T1000 (cell line): Measurements from ENCODE around the gene ATG9B.
A peak's percentile ranks its signal among the peaks of the same experiment; 100 is the strongest.
"Not testable (repeated sequence)": the region's sequence is repeated elsewhere in the genome, so short reads cannot be mapped to it uniquely, and the experiment has no call there.

ENCODE experiments used
- DNase-seq: peaks from one replicate; lab custom pipeline; 2025; ENCODE audit warnings: mixed read lengths; lab: John Stamatoyannopoulos, UW

The ATG9B gene

DNA sequence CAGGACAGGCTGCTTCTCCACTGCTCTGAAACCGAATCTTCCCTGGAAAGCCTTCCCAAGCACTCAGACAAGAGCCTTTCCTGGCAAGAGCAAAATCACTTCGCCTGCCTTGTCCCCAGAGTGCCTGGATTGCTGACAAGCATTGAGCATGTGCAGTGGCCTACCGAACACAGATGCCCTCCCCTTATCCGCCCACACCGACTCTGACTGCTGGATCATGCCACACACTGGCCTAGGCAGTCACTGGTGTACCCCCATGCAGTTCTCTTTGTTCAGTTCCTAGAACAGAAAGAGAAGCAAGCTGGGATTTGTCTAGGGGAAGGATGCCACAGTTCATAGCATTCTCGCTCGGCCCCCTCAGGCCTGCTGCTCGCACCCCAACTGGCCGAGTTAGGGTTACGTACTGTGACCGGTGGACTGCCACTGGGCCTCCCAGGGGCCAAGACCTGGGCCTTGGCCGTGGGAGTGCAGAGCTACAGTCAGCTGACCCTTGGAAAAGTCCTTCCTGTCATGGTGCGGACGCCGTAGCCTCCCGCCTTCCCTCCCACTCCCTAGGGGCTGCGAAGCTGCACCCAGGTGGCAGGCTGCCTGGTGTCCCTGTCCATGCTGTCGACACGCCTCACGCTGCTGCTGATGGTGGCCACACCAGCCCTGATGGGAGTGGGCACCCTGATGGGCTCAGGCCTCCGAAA, 10.9 kb upstream of the ATG9B start:
- DNase-seq = no peak

DNA sequence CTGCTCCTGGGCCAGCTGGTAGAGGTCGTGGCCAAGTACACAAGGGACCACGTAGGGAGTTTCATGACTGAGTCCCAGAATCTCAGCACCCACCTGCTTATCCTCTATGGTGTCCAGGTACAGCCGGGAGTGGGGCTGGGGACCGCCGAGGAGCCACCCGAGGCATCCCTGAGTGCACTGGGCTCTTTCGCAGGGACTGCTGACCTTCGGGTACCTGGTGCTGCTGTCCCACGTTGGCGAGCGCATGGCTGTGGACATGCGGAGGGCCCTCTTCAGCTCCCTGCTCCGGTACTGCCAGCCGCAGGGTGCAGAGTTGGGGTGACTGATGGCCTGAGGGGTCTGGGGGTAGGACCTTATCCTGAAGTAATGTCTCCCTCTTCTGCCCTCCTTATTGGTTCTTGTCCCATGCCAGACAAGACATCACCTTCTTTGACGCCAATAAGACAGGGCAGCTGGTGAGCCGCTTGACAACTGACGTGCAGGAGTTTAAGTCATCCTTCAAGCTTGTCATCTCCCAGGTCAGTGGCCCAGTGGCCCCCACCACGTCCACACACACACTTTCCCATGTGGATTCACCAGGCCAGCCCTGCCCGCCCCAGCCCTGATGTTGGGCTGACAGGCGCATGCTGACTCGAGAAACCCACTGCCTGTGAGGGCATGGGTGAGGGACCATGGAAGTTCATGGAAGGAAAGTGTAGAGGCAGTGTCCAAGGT, 10.2 kb upstream of the ATG9B start:
- no peak for DNase-seq

DNA sequence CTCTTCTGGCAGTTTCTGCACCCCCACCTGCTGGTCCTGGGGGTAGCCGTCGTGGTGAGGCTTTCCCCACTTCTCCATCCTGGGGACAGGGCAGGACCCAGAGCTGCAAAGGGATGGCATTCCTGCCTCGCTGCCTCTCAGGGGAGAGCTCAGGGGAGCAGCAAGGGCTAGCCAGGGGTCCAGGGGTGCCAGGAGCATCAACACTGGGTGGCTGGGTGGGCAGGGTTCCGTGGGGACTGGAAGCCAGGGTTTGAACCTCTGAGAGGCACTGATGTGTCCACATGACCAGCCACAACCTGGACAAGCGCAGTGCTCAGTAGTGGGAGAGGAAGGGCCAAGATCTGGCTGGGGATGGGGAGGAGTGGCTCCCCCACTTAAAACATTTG, 9.6 kb upstream of the ATG9B start:
- no peak for DNase-seq

DNA sequence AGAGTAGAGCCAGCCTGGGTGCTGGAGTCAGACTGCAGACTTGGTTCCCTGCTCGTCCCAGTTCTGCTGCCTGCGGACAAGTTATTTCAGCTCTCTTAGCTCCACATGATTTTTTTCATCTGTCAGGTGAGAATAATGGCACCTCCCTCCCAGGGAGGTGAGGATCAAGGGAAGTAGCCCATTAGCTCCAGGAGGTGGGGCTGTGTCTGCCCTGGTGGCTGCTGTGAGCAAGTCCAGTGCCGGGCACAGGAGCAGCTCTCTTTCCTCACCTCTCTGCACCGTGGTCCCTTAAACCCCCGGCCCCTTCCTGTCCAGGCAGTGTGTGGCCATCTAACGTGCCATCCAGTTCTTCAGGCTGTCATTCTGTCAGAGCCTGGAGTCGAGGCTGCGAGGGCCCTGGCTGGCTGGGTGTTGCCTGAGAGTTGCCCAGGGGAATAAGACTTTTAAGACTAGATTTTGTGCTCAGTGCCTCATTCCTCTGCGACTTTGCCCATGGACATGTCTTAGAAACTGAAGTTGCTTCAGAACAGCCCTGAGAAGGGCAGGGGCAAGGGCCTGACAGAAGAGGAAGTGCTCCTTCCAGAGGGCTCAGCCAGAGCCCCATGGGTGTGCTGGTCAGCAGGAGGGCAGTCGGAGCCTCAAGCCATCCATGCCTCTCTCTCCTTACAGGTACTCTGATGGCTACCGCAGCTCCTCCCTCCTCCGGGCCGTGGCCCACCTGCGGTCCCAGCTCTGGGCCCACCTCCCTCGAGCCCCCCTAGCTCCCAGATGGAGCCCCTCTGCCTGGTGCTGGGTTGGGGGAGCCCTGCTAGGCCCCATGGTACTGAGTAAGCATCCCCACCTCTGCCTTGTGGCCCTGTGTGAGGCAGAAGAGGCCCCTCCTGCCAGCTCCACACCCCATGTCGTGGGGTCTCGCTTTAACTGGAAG, 8.9 kb upstream of the ATG9B start:
- no peak for DNase-seq

DNA sequence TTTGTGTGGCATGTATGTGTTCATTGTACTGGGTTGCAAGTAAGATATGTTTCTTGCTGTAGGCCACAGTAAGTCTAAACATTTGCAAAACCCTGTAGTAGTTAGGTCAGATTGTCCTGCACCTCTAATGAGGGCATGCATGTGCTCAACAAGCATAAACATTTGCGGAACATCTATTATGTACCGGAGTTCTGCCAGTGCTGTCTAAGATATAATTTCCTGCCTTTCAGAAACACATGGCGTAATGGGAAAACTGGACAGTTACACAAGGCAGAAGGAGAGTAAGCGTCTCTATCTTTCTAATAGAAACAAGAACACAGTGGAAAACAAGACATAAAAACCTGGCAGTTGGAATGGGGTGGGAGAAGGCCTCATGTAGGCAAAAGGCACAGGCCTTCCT, 6.7 kb upstream of the ATG9B start:
- no peak for DNase-seq

DNA sequence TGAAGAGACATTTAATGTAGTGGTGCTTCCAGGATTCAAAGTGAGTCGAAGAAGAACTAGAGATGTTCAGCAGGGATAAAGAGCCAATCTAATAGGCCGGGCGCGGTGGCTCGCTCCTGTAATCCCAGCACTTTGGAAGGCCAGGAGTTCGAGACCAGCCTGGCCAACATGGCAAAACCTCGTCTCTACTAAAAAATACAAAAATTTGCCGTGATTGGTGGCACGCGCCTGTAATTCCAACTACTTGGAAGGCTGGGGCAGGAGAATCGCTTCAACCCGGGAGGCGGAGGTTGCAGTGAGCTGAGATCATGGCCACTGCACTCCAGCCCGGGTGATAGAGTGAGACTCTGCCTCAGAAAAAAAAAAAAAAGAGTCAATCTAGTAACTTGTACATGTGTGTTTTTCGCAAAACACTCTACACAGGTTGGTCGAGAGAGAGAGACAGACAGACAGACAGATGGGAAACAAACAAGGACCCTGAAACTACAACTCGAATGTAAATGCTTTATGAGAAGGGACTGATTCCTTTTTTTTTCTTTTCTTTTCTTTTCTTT, 4.7 kb upstream of the ATG9B start:
- no peak for DNase-seq

DNA sequence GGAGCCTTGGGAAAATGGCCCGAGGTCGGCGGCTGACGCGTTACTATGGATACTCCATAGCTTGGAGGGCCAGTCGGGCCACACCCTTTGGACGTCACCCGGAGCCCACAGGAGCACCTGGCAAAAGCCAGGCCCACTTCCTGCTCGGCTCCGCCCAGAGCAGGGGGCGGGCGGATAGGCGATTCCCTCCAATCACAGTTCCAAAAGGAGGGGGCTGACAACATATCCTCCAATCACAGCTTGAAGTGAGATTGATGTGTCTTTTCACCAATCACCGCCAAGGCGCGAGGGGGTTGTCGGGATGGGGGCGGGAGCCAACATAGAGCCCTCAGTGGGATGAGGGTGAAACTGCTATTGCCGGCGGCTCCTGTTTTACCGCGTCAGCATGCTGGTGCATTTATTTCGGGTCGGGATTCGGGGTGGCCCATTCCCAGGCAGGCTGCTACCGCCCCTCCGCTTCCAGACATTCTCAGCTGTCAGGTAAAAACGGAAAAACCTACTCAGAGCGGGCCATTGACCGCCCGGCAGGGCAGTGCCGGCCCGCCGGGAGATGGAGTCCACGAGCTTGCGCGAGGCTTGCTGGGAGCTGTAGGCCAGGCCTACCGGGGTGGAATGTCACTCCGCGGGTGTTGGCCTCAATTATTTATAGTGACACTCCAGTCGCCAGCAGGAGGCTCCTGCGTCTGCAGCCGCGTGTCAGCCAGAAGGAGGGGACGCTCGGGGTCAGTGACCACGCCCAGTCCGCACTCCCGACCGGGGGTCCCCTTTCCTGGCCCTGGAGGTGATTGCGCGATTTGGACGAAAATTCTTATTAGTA, 4.0 kb upstream of the ATG9B start, which contains the start of gene ABCB8:
ABCB8 (plus strand) TSS at position 320 of the 817 bp plus-strand sequence; CDS start at position 386, 66 bp downstream.
- peak; percentile 95 for DNase-seq

DNA sequence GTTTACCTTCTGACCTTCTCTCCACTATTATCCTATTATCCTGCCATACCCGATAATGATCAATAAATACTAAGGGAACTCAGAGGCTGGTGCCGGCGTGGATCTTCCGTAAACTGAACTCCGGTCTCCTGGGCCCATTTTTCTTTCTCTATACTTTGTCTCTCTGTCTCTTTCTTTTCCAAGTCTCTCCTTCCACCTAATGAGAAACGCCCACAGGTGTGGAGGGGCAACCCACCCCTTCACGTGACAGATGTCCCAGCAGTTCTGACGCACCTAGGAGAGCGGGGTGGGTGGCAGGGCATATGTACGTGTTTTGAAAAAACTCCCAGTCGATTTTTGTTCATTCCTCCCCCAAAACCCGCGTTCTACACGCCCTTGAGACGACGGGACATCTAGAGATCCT, 3.4 kb upstream of the ATG9B start:
- not testable (repeated sequence) for DNase-seq

DNA sequence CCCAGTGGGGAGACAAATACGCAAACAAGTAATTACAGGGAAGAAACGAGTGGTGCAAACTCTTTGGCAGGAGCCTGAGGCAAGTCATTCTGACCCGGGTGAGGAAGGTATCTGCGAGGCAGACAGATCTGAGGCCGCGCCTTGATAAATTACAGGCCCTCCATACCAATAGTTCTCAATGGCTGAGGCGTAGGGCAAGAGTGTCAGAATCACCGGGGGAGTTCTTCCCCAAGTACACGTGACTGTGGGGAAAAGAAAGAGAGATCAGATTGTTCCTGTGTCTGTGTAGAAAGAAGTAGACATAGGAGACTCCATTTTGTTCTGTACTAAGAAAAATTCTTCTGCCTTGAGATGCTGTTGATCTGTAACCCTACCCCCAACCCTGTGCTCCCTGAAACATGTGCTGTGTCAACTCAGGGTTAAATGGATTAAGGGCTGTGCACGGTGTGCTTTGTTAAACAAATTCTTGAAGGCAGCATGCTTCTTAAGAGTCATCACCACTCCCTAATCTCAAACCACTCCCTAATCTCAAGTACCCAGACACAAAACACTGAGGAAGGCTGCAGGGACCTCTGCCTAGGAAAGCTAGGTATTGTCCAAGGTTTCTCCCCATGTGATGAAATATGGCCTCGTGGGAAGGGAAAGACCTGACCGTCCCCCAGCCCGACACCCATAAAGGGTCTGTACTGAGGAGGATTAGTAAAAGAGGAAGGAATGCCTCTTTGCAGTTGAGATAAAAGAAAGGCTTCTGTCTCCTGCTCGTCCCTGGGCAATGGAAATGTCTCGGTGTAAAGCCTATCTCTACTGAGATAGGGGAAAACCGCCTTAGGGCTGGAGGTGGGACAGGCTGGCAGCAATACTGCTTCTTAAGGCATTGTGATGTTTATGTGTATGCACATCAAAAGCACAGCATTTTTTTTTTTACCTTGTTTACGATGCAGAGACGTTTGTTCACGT, 2.8 kb upstream of the ATG9B start:
- not testable (repeated sequence) for DNase-seq

DNA sequence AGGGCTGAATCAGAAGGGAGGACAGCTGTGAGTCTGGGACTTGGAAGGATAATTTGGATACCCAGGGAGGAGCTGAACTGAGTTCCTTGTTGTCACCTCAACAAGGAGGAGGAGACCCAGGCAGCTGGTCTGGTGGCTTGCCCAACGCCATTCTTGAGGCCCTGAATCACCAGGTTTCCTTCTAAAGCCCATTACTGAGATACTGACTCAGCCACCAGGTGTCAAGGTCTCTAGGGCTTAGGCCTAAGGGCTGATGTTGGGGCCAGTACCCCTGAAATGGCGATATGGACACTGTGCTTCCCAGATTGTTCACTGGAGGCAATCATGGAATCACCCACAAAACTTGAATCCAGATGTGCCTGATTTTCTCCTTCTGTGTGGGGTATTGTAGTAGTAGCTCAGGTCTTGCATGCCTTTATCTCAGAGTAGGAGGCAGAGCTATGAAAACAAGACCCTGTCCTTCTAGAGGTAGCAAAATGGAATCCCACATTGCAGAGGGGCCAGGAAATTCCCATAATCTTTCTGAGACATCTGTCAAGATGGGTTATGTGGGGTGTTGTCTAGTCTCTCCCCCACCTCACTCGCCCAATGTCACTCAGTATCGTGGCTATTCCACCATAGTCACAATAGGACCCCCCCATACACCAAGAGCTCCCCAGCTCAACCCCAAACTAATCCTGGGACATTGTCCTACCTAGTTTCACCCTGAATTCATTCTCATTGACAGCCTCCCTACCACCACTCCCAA, 1.8 kb upstream of the ATG9B start:
- DNase-seq = no peak

DNA sequence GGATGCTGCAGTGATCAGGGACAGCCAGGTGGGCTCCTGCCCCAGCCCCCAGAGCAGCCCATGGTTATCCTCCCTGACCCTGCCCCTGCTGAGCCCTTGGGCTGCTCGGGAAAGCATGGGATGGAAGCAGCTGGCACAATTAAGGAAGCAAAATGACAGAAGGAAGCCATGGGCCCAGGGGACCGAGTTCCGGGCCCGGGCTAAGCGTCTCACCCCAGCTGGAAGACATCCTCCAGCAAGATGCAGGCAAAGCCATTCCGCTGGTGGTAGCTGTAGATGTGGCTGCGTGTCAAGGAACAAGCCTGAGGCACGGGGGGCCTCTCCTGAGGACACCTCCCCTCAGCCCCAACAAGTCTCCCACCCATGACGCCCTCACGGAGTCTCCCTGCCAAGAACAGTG, 1.1 kb downstream of the ATG9B start:
- no peak for DNase-seq

DNA sequence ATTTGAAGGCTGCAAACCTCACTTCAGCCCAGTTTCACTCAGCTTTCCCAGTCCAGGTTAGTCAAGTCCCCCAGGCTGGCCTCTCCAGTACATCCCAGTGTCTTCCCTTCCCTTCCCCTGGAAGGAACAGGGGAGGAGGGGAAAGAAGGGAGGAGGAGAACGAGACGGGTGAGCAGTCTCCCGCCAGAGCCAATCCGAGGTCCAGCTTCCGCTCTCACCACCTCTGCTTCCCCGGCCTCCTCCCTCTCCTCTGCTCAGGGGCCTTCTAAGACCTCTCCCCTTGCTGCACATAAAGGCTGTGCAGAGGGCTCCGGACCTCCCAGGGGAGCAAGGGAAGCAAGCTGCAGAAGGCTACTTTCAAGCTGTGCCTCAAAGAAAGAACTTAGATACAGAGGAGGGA, 4.1 kb downstream of the ATG9B start:
- DNase-seq = no peak

DNA sequence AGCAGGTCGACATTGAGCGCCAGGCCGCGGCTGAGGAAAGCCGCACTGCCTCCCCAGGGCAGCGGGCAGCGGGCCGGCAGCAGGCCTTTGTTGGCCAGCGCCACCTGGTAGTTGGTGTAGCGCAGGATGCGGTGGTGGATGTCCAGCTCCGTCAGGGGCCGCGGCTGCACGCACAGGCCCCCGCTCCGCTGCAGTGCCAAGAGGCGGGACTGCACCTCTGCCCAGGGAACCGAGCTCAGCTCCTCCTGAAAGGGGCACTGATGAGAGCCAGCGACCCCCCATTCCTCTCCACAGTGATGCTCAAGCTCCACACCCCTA, 5.2 kb downstream of the ATG9B start:
- DNase-seq = no peak

DNA sequence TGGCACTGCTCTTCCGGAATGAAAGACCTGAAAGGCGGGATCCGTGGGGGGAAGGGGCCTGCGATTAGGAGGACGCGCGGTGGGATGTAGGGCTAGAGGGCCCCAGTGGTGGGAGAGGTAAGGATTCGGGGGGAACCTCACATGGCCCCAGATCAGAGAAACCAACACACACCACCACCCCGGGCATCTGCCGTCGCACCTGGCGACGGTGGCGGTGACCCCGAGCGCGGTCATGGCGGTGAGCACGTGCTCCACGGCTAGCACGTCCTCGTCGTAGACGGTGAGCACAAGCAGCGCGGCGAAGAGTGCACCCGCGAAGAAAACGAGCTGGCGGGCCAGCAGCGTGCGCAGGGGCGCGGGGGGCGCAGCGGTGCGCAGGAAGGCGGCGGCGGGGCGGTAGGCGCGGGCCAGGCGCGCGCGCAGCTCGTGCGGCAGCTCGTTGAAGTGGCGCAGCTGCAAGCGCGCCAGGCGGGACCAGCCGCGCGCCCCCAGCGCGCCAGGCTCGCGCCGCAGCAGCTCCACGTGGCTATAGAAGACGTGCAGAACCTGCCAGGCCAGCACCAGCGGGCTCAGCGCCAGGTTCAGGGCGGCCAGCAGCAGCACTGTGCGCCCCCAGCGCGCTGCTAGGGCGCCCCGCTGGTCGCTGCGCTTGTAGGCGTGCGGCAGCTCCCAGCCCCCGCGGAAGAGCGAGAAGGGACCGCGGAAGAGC, 5.7 kb downstream of the ATG9B start:
- DNase-seq = no peak

DNA sequence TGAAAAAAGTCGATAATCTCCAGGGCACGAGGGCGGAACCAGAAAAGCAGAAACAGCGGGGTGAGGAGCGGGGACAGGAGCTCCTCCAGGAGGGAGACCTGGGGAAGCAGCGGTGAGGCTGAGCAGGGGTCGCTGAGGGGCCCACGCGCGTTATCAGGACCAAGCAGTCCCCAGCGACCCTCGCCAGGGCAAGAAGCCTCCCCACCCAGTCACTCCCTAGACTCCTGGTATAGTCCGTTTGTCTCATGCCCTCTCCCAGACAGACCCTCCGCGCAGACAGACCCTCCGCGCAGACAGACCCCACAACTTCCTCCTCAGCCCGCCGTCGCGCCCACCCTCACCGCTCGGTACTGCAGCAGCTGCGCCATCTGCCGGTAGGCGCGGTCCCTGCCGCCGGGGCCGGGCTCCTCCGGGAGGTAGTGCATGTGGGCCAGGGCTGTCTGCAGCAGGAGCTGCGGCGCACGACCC, 6.3 kb downstream of the ATG9B start:
- no peak for DNase-seq

DNA sequence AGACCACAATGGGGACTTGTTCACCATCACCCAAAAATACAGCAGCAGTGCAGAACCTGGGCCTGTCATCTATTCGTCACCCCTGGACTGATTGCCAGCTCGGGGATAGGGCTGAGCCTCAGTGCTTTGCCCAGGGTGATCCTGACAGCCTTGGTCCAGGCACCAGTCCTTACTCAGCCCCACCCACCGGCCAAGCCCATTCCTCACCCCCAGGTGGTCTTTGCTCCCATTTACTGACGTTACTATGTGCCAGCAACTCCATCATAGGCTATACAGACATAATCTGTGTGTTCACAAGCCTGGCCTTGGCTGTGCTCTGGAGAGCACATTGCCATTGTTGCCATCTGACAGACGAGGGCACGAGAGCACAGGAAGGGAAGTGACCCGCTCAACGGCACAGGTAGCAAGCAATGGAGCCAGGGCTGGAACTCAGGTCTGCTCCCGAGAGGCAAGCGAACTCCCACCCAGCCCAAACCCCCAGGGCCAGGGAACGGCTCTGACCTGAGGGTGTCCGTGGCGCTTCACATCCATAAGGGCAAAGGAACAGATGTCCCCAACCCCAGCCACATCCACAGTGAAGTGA, 6.8 kb downstream of the ATG9B start:
- DNase-seq = no peak

DNA sequence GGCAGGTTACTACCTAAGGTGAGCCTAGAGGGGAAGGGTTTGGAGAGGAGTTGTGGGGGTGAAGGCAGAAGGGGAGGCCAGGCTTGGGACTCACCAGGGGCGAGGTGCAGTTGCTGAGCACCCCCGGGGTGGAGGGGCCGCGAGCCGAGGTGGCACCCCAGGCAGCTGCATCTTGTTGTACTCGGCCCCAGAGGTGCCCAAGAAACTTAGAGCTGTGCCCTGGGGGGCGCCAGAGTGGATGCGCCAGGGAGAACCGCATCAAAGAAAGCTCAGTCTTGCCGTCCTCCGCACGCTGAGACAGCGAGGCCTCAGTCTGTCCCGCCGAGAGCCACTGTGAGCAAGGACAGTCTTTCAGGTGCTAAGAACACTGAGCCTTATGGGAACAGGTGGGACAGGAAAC, 7.4 kb downstream of the ATG9B start:
- DNase-seq = no peak

DNA sequence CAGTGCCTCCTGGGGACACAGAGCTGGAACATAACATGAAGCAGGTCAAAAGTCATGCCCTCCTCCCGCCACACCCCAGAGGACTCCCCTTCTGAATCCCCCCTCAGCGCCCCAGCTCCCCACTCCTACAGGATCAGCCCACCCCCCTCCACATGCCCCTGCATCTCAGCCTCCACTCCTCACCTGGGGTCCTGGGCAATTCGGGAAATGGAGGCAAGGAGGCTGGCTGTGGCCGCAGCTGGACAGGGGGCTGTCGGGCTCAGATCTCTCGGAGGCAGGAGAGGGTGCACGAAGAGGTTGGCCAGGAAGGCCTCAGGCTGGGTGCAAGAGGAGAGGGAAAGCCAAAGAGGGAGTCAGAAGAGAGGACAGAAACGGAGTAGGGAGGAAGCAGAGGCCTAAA, 7.8 kb downstream of the ATG9B start:
- no peak for DNase-seq

DNA sequence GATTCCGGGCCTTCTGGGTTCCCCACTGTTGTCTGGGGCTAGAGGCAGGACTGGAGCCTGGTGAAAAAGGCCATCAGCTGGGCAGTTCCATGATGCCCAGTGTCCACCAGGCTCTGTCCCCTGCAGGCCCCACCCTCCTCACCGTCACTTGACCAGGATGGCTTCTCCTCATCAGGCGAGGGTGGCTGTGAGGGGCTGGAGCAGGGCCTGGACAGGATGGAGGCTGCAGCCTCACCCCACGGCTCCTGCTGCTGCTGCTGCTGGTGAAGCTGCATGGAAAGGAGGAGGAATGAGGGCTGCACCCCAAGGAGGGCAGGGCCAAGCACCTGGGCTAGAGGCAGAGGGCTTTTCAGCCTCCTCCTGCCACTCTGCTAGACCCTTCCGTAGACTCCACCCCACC, 8.3 kb downstream of the ATG9B start:
- no peak for DNase-seq
